Heart left ventricle (tissue), 16 donors: ENCODE results near the gene ORC6. TPM values are rescaled to one million over a fixed set of nuclear protein-coding genes. Genes with fewer than 3 reads are reported as not detected.

Source experiments
- ATAC-seq, 4 donors: fragments of 200-7000 bp; cut with Tn5 transposase; one replicate each; pipeline ENCODE4 v1.9.1; 2020 to 2022; ENCODE audit warnings: moderate library complexity in 4 of 4, mild to moderate bottlenecking in 3 of 4, moderate number of reproducible peaks in 1 of 4
- DNase-seq, 5 donors: peaks; one replicate each; pipeline ENCODE4 v3.0.0-alpha.2; 2020
- H3K27ac ChIP-seq, 12 donors: fragments of 200-600 bp; sonication (generic) in 4 of 12; one replicate each; pipeline versions ENCODE4 v1.5.0 to v1.8.0; 2016 to 2022; ENCODE audit warnings: mild to moderate bottlenecking in 2 of 12
- H3K27me3 ChIP-seq, 9 donors: fragments of 200-600 bp; sonication (generic) in 2 of 9; one replicate each; pipeline versions ENCODE4 v1.5.1 to v1.8.0; 2016 to 2022; ENCODE audit warnings: mild to moderate bottlenecking in 3 of 9
- H3K36me3 ChIP-seq, 9 donors: fragments of 200-600 bp; sonication (generic) in 2 of 9; one replicate each; pipeline versions ENCODE4 v1.5.0 to v1.8.0; 2018 to 2022; ENCODE audit warnings: mild to moderate bottlenecking in 2 of 9
- H3K4me1 ChIP-seq, 12 donors: fragments of 200-600 bp; sonication (generic) in 4 of 12; one replicate each; pipeline versions ENCODE4 v1.5.0 to v1.8.0; 2016 to 2022; ENCODE audit warnings: mild to moderate bottlenecking in 3 of 12
- H3K4me3 ChIP-seq, 12 donors: fragments of 200-600 bp; sonication (generic) in 4 of 12; one replicate each; pipeline versions ENCODE4 v1.5.0 to v1.8.0; 2017 to 2022; ENCODE audit warnings: mild to moderate bottlenecking in 9 of 12, moderate library complexity in 4 of 12
- H3K9me3 ChIP-seq, 12 donors: fragments of 200-600 bp; sonication (generic) in 4 of 12; one replicate each; pipeline versions ENCODE4 v1.5.0 to v1.8.0; 2016 to 2022; ENCODE audit warnings: mild to moderate bottlenecking in 1 of 12
- POLR2A ChIP-seq, 2 donors: fragments of 450-650 bp; IDR thresholded peaks; one replicate each; pipeline ENCODE4 v1.6.1; 2017; ENCODE audit warnings: antibody characterized with exemption in 2 of 2, mild to moderate bottlenecking in 2 of 2, moderate library complexity in 2 of 2
- WGBS, 4 donors: extraction: QIAGEN DNeasy Blood & Tissue Kit in 2 of 4; methylation state at CpG; one replicate each; pipeline versions ENCODE4 v1.1.5 to v1.1.7; 2013 to 2018; 5-methylcytosine and 5-hydroxymethylcytosine counted together
- intact Hi-C, 10 donors: fragments of 100-400 bp; cut with DNase I; formaldehyde crosslinking; loops; one replicate each; pipeline versions ENCODE4 v1.11.1 to v1.14.2; 2022
- polyA plus RNA-seq, 2 donors: library from polyadenylated mRNA; stranded (reverse); fragments of 200-250 nt; gene quantifications; one replicate each; pipeline ENCODE4 v1.2.3, GENCODE V29; 2013
- total RNA-seq, 9 donors: library from RNA; depleted of rRNA in 2 of 9; stranded (reverse); fragments of >200 nt in 2 of 9; fragmentation: NEBNext Ultra II Directional in 3 of 9; extraction: Animal tissue kit (Norgen Biotek cat#: 25700) in 3 of 9; gene quantifications; one replicate each; pipeline versions ENCODE4 v1.1.0 to v1.2.4, GENCODE V29; 2016 to 2023
- TF ChIP-seq, protein P1 (sequence below), 12 donors: fragments of 200-600 bp; sonication (generic) in 4 of 12; IDR thresholded peaks; one replicate each; pipeline versions ENCODE4 v1.5.0 to v1.8.0; 2018 to 2022; ENCODE audit warnings: antibody characterized with exemption in 12 of 12, mild to moderate bottlenecking in 5 of 12
- donor health status: ischemic (EF 13 %, LVEDD 7.1; RV severe dilation, severe dysfunction).
- donor health status: healthy with polysubstance abuse.
- donor health status: DM: no; HTN: yes; CAD: no.
- donor health status: DM: no; HTN: no; CAD: no.
- donor health status: ischemic (EF 25% LVEDD 6.9; RV normal size, moderate dysfunction).
- donor health status: ischemic (EF 25% LVEDD 5.7; RV mildly dilated, moderate dysfunction).
- donor health status: healthy.
- donor health status: DM: yes; HTN: yes; CAD: no.
- donor health status: ischemic (EF 35%, LVEDD 5.7; RV mildly dilated, moderate dysfunction).
- donor health status: nonischemic (EF 11% LVEDD 7.7; RV severe dilation, severe dysfunction).
- donor health status: DM: yes; HTN: yes; CAD: no.
- donor health status: PGD.
- donor health status: ischemic (EF 29% LVEDD 5.4; RV normal size, mild dysfunction).
- donor health status: nonischemic (EF 23%, LVEDD 6.1; RV moderate dilation, normal function).

The ORC6 gene
- total and polyA plus RNA-seq, 11 donors = 1.3 to 4.3 (median 2.5) TPM

DNA sequence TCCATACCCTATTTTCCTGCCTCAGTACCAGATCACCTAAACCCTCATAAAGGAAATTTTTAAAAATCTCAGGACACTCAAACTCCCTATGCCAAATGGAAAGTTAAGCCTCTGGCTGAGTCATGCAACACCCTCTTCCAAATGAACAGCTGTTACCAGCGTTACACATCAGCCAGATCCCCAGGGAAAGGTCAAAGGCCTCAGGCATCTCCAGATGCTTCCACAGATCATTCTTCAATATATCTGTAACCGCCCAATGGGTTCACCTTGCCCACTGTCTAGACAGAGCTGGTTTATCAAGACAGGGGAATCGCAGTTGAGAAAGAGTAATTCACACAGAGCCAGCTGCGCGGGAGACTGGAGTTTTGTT, 39.2 kb upstream of the ORC6 start:
- H3K4me1 ChIP-seq = no peaks in the 10 kb centered on the region
- intact Hi-C loops = no loop called here
- no peaks in the 10 kb centered on the region for H3K36me3 ChIP-seq
- 73 to 86% (median 81%) methylated on average over 5 of the region's 5 CpGs for WGBS, 4 donors
- H3K27ac ChIP-seq = peak overlapping the region in 7 of 12 donors; percentile 21 to 78 (median 54)
- ATAC-seq (peak; percentile 50 to 85 (median 69)), DNase-seq (peak in 1 of 5 donors; percentile 56)
- H3K27me3 ChIP-seq = no peaks in the 10 kb centered on the region
- H3K4me3 ChIP-seq = peak overlapping the region in 5 of 12 donors; percentile 25 to 50 (median 43)
- no peaks in the 10 kb centered on the region for H3K9me3 ChIP-seq
- TF ChIP-seq, protein P1, sequence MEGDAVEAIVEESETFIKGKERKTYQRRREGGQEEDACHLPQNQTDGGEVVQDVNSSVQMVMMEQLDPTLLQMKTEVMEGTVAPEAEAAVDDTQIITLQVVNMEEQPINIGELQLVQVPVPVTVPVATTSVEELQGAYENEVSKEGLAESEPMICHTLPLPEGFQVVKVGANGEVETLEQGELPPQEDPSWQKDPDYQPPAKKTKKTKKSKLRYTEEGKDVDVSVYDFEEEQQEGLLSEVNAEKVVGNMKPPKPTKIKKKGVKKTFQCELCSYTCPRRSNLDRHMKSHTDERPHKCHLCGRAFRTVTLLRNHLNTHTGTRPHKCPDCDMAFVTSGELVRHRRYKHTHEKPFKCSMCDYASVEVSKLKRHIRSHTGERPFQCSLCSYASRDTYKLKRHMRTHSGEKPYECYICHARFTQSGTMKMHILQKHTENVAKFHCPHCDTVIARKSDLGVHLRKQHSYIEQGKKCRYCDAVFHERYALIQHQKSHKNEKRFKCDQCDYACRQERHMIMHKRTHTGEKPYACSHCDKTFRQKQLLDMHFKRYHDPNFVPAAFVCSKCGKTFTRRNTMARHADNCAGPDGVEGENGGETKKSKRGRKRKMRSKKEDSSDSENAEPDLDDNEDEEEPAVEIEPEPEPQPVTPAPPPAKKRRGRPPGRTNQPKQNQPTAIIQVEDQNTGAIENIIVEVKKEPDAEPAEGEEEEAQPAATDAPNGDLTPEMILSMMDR (IDR thresholded peaks at IDR 0.05) = no peak
- no peak for TF ChIP-seq POLR2A (IDR thresholded peaks at IDR 0.05)

DNA sequence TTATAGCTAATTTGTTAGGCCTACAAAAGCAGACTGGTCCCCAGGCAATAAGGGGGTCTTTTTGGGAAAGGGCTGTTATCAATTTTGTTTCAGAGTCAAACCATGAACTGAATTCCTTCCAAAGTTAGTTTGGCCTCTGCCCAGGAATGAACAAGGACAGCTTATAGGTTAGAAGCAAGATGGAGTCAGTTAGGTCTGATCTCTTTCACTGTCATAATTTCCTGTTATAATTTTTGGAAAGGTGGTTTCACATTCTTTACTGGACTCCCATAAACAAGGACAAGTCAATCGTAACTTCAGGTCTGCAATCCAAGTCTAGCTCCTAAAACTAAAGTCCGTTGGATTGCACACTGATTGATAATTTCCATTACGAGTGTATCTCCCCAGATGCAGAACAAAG, 38.2 kb upstream of the ORC6 start:
- Histone ChIP-seq H3K4me1 (no peaks in the 10 kb centered on the region), H3K27ac (no peak overlapping the region), H3K27me3 (no peaks in the 10 kb centered on the region), H3K9me3 (no peaks in the 10 kb centered on the region), H3K4me3 (no peak overlapping the region), H3K36me3 (peaks cover 0 to 5% (median 0%) of the 10 kb centered on the region in 9 donors)
- ATAC-seq (no peak), DNase-seq (no peak)
- WGBS, 4 donors = 87 to 96% (median 91%) methylated on average over 3 of the region's 3 CpGs
- TF ChIP-seq, protein P1 (IDR thresholded peaks at IDR 0.05) = no peak
- no peak for TF ChIP-seq POLR2A (IDR thresholded peaks at IDR 0.05)
- intact Hi-C loops = no loop called here

DNA sequence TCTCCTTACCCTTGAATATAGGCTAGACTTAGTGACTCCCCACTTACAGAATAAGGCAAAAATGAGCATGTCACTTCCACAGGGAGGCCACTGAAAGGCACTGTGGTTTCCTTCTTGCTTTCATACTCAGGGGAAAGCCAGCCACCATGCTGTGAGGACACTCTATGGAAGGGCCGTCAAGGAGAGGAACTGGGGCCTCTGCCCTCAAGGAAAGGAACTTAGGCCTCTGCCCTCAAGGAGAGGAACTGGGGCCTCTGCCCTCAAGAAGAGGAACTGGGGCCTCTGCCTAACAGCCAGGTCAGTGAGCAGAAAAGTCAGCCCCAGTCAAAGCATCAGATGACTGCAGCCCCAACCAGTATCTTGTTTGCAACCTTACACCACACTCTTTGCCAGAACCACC, 30.5 kb upstream of the ORC6 start:
- H3K27ac ChIP-seq = peak overlapping the region in 1 of 12 donors; percentile 71
- no peaks in the 10 kb centered on the region for H3K27me3 ChIP-seq
- H3K4me3 ChIP-seq = no peak overlapping the region
- ATAC-seq (peak in 3 of 4 donors; percentile 63 to 88 (median 75)), DNase-seq (peak in 4 of 5 donors; percentile 22 to 58 (median 37))
- H3K36me3 ChIP-seq = peaks cover 0 to 76% (median 60%) of the 10 kb centered on the region in 9 donors
- H3K4me1 ChIP-seq = peaks cover 0 to 14% (median 0%) of the 10 kb centered on the region in 12 donors
- TF ChIP-seq POLR2A (IDR thresholded peaks at IDR 0.05) = no peak
- TF ChIP-seq, protein P1 (IDR thresholded peaks at IDR 0.05) = no peak
- intact Hi-C loops = no loop called here
- no peaks in the 10 kb centered on the region for H3K9me3 ChIP-seq
- 29 to 72% (median 61%) methylated on average over 1 of the region's 1 CpG for WGBS, 4 donors

DNA sequence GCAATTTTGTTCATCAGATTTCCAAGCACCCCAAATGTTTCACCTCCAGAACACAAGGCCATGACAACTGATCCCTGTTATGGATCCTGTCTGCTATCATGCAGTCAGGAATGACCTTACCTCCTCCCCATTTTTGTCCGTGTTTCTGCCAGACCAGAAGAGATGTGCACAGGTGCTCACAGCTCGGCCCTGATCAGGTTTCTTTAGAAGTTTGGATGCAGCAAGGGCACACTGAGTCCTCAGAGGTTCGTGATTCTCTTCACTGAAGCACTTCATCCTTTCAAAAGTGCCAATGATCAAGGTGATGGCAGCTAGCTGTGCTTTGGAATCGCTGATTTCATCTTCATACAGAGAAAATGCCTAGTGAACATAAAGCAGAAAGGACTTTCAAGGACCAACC, 27.3 kb upstream of the ORC6 start:
- H3K27me3 ChIP-seq = no peaks in the 10 kb centered on the region
- 65 to 69% (median 66%) methylated on average over 4 of the region's 4 CpGs for WGBS, 4 donors
- no peak for DNase-seq
- H3K4me1 ChIP-seq = peaks cover 0 to 14% (median 0%) of the 10 kb centered on the region in 12 donors
- no peaks in the 10 kb centered on the region for H3K9me3 ChIP-seq
- no peak for TF ChIP-seq POLR2A (IDR thresholded peaks at IDR 0.05)
- TF ChIP-seq, protein P1 (IDR thresholded peaks at IDR 0.05) = no peak
- ATAC-seq = no peak
- H3K4me3 ChIP-seq = no peak overlapping the region
- H3K36me3 ChIP-seq = peaks cover 0 to 100% (median 89%) of the 10 kb centered on the region in 9 donors
- intact Hi-C loops = no loop called here
- no peak overlapping the region for H3K27ac ChIP-seq
